Measurements from ENCODE around the gene MRPL40.

Gene MRPL40

GRCh38 chr22:19432133-19432851, at the start of gene MRPL40:
MRPL40 (plus strand) TSS chr22:19432545; CDS start chr22:19432555, 10 bp downstream.
- peak; percentile 51 to 76 for DNase-seq

- no peak for DNase-seq
Measured at GRCh38 chr22:19383292-19383691, 49.1 kb upstream of the MRPL40 start.

DNA sequence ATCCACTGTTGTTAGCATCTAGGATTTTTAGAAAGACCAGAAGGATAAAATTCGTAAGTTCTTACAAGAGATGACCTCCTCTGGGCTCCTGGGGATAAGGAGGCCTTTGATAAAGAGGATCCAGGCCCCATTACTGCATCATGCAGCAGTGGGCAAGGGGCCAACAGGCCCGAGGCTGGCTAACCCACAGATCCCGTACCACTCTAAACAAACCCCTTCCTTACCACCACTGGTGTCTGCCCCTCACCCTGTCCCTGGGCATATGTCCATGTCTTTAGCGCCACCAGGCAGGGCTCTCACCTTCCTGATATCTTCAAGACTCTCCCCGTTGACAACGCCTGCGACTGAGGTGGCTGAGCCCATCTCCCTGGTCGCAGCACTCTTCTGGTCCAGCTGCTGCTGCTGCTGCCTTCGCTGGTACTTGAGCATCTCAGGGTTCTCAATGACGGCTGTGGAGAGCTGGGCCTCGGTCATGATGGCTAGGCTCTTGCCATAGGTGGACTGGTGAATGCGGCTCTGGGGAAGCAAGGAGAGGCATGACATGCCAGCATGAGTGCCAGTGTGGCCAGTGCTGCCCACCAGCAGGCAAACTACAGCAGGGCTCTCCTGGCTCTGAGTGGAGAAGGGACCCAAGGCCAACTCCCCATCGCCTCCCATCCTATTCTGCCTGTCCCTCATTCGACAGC, 47.0 kb upstream of the MRPL40 start:
- DNase-seq: no peak

- no peak for DNase-seq
Measured at GRCh38 chr22:19386248-19386647, 46.1 kb upstream of the MRPL40 start.

DNA sequence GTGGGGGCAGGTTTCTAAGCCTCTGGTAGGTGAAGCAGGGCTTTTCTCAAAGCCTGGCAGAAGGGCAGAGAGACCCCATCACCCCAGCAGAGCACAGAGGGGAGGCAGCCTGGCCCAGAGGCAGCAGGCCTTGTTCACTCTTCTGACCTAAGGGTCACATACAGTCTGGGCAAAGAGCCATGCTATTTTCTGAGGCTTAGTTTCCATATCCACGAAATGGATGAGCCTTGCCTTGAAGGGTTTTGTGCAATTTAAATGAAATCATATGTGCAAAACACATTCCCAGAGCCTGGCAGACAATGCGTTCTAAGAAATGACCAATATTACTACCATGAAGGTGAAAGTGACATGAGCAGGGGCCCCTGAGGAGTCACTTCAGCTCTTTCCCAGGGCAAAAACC, 45.3 kb upstream of the MRPL40 start:
- no peak for DNase-seq

GRCh38 chr22:19387575-19387974, 44.8 kb upstream of the MRPL40 start:
- DNase-seq: no peak

DNA sequence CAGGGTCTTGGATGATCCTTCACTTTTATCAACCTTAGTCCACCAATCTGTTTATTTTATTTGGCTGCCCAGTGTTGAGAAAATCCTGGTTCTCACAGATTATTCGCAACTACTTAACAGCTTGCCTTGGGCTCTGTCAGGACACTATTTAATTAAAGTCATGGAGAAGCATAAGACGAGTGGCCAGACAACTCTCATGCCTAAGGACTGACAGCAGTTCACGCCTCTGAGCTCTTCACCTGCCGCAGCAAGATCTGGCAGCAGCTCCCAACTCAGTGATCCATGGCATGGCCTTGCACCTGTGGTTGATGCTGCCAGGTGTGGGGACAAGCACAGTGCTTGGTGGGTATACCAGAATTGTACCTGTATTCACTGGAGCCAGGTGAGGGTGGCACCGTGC, 38.6 kb upstream of the MRPL40 start:
- no peak for DNase-seq

DNA sequence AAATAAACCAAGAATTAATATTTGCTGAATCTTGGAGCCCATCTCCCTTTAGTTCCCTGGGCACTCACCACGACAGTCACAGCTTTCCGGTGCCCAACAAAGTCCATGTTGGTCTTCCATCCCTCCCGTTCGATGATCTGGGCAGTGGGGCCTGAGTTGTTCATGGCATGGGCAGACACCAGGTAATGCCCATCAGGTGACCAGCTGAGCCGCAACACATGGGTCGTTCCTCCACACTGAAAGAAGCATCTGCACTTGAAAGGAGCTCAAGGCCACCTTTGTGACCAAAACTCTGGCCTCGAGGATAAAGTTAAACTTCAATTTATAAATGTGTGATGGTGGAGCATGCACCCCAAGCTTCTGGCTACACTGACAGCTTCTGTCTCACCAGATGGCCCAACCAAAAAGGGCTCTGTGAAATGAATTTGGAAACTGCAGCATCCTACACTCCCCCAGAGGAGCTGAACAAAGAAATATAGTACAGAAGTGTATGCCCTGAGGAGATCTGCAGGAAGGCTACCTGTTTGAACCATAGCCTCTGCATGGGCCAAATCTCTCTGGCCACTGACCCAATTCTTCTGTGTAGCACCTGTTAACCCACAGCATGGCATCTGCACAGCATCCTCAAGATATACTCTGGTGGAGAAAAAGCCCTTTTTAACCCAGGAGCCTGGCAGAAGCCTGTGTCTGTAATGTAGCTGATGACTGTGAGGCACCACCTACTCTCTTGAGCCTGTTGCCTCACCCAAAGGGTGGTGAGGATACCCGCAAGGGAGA, 37.9 kb upstream of the MRPL40 start:
- no peak for DNase-seq

DNA sequence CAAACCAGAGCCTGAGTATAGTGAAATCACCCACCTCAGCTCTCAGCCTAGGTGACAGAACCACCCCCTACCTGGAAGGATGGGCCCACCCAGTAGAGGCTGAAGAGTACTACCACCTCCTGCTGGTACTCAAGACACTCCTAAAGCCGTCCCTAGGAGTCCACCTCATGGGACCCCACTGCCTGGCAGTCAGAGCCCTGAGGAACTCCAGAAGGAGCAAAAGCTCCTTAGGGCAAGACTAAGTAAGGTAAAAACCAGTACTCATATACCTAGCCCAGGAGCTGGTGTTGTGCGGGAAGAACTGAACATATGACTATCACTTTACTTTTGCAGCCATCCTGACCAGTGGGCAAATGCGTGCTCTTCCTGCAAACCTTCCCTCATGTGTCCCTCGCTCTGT, 37.1 kb upstream of the MRPL40 start:
- DNase-seq: no peak

- no peak for DNase-seq
Measured at GRCh38 chr22:19396561-19396933, 35.8 kb upstream of the MRPL40 start.

GRCh38 chr22:19396934-19397733, 35.2 kb upstream of the MRPL40 start:
- no peak for DNase-seq

GRCh38 chr22:19397734-19398104, 34.6 kb upstream of the MRPL40 start:
- no peak for DNase-seq

- DNase-seq: no peak
Measured at GRCh38 chr22:19398206-19398605, 34.1 kb upstream of the MRPL40 start.

GRCh38 chr22:19398652-19399051, 33.7 kb upstream of the MRPL40 start:
- no peak for DNase-seq

DNA sequence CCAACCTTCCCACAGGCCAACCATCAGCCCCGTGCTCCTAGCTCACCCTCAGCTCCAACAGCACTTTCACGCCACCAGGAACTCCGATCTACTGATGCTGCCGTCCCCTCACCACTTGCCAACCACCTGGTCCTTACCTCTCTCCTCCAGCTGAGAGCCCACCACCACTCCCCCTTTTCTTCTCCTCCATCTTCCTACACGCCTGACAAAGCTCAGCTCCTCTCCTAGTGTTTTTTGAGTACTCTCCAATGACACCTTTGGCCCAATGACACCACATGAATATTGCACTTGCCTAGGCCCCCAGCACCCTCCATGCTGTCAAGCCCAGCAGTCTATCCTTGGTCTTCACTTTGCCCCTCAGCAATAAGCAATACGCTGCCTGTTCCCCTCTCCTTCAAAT, 31.5 kb upstream of the MRPL40 start:
- no peak for DNase-seq

- DNase-seq: no peak
Measured at GRCh38 chr22:19401483-19401882, 30.9 kb upstream of the MRPL40 start.

DNA sequence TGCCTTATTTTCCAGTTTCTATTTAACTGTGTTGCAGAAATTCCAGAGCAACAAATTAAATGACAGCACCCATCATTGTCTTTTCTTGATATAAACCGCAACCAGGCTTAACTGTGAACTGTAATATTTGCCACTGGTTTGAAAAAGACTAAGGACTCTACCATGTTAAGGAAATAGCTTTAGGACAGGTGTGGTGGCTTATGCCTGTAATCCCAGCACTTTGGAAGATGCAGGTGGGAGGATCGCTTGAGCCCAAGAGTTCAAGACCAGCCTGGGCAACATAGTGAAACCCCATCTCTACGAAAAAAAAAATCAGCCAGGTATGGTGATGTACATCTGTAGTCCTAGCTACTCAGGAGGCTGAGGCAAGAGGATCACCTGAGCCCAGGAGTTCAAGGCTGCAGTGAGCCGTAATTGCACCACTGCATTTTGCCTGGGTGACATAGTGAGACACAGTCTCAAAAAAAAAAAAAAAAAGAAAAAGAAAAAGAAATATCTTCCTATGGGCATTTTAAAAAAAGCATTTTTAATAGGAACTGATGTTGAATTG, 29.6 kb upstream of the MRPL40 start:
- no peak for DNase-seq

GRCh38 chr22:19404676-19405075, 27.7 kb upstream of the MRPL40 start:
- no peak for DNase-seq

GRCh38 chr22:19405133-19405532, 27.2 kb upstream of the MRPL40 start:
- DNase-seq: no peak

- DNase-seq: no peak
Measured at GRCh38 chr22:19405652-19406051, 26.7 kb upstream of the MRPL40 start.

DNA sequence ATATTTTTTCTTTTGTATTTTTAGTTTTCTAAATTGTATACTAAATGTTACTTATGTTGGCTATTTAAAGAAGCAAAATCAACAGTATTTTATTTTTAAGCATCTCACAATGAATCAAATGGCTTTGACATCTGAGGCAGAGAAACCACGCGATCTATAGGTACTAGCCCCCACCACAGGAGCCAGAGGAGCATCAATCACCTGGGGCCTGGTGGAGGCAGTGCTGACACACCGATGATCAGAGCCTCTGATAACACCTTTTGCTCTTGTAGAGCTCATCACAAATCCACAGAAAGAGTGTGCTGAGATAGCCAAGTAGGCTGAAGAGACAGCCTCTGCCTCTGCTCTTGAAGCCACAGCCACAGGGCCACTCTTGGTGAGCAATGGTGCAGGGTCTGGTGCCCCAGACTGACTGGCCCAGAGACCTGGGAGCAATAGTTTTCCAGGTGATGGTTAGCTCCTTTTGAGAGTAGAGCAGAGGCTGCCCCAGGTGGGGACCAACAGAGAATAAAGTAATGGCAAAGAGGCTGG, 26.0 kb upstream of the MRPL40 start:
- DNase-seq: no peak

DNA sequence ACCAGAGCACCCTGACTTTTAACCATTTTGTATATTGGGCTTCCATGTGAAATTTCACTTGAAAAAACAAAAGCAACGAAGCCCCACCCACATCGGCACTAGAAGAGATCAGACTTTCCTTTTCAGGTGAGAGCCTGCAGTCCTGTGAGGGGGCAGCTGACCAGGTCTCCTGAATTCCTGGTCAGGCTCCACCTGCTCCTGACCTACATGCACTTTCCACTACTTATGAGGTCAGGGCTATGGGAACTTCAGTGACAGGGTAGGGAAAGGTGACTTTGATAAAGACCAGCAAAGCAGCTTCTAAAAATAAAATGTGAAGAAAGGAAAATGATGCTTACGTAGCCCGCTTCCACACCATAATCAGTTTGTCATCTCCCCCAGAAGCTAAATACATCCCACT, 25.5 kb upstream of the MRPL40 start:
- DNase-seq: no peak

All from NCI-H187 (cell line).